Stomach (tissue), 9 donors: Measurements from ENCODE around the gene DCST2. TPM values are rescaled to one million over a fixed set of nuclear protein-coding genes. Genes with fewer than 3 reads are reported as not detected.
A peak's percentile ranks its signal among the peaks of the same experiment; 100 is the strongest.

Experiments used
- DNase-seq, 2 donors: peaks; one replicate each; pipeline versions ENCODE4 v3.0.0 to v3.0.0-alpha.2; 2013 to 2019
- H3K27ac ChIP-seq, 5 donors: fragments of 200-600 bp in 4 of 5; sonication (generic) in 4 of 5; one replicate each; pipeline ENCODE4 v1.5.1; 2013 to 2019; ENCODE audit warnings: mild to moderate bottlenecking in 1 of 5, moderate library complexity in 1 of 5
- H3K27me3 ChIP-seq, 3 donors: fragments of 200-600 bp; sonication (generic); one replicate each; pipeline ENCODE4 v1.5.1; 2017 to 2019; ENCODE audit warnings: mixed run types in 1 of 3
- H3K36me3 ChIP-seq, 4 donors: fragments of 200-600 bp; sonication (generic); 1 replicate in 3 of 4; 2 replicates in 1 of 4; pipeline ENCODE4 v1.5.1; 2016 to 2019
- H3K4me1 ChIP-seq, 4 donors: fragments of 200-600 bp; sonication (generic); one replicate each; pipeline ENCODE4 v1.5.1; 2016 to 2019
- H3K4me3 ChIP-seq, 4 donors: fragments of 200-600 bp; sonication (generic) in 3 of 4; one replicate each; pipeline ENCODE4 v1.5.1; 2016 to 2019; ENCODE audit warnings: mild to moderate bottlenecking in 1 of 4
- H3K9me3 ChIP-seq, 4 donors: fragments of 200-600 bp; sonication (generic); one replicate each; pipeline ENCODE4 v1.5.1; 2016 to 2019
- EP300 ChIP-seq: sonication (generic); formaldehyde crosslinking; IDR thresholded peaks from one replicate; pipeline ENCODE4 v1.6.1; 2017; ENCODE audit warnings: antibody characterized with exemption
- POLR2A ChIP-seq, 4 donors: fragments of 450-650 bp; IDR thresholded peaks; one replicate each; pipeline ENCODE4 v1.6.1; 2016; ENCODE audit warnings: antibody characterized with exemption in 4 of 4, control low read depth in 2 of 4, mild to moderate bottlenecking in 1 of 4, moderate library complexity in 1 of 4
- POLR2AphosphoS5 ChIP-seq, 3 donors: sonication (generic); formaldehyde crosslinking; IDR thresholded peaks; one replicate each; pipeline ENCODE4 v1.6.1; 2016; ENCODE audit warnings: antibody characterized with exemption in 3 of 3
- WGBS, 5 donors: extraction: QIAGEN DNeasy Blood & Tissue Kit in 3 of 5; methylation state at CpG; one replicate each; pipeline versions ENCODE4 v1.1.5 to v1.1.7; 2013 to 2018; 5-methylcytosine and 5-hydroxymethylcytosine counted together
- intact Hi-C: fragments of 100-400 bp; cut with DNase I; formaldehyde crosslinking; loops from one replicate; pipeline ENCODE4 v1.15.1; 2023; ENCODE audit warnings: low total_unique reads
- polyA plus RNA-seq, 3 donors: library from polyadenylated mRNA; stranded (reverse); fragments of 200-250 nt; gene quantifications; one replicate each; pipeline ENCODE4 v1.2.3, GENCODE V29; 2013
- small RNA-seq, 4 donors: library from RNA; depleted of rRNA; stranded (forward); fragments of <200 nt; gene quantifications; one replicate each; pipeline ENCODE3, GENCODE V24; 2016
- total RNA-seq, 5 donors: library from RNA; depleted of rRNA; stranded (reverse); fragments of >200 nt; gene quantifications; one replicate each; pipeline versions ENCODE4 v1.1.0 to v1.2.3, GENCODE V29; 2014 to 2016
- TF ChIP-seq, protein P1 (sequence below), 7 experiments: fragments of 450-650 bp in 4 of 7; fragments of 200-600 bp in 3 of 7; sonication (generic) in 3 of 7; IDR thresholded peaks; one replicate each; pipeline ENCODE4 v1.5.1; 2016 to 2019; ENCODE audit warnings: antibody characterized with exemption in 7 of 7, control low read depth in 2 of 7, mild to moderate bottlenecking in 1 of 7
- donor health status: healthy with polysubstance abuse.
- donor health status: Bipolar disorder and iron deficiency.
- donor health status: healthy.

Gene DCST2
- total and polyA plus RNA-seq, 8 donors: 1.6 to 158 (median 6.4) TPM; not detected in 4

DNA sequence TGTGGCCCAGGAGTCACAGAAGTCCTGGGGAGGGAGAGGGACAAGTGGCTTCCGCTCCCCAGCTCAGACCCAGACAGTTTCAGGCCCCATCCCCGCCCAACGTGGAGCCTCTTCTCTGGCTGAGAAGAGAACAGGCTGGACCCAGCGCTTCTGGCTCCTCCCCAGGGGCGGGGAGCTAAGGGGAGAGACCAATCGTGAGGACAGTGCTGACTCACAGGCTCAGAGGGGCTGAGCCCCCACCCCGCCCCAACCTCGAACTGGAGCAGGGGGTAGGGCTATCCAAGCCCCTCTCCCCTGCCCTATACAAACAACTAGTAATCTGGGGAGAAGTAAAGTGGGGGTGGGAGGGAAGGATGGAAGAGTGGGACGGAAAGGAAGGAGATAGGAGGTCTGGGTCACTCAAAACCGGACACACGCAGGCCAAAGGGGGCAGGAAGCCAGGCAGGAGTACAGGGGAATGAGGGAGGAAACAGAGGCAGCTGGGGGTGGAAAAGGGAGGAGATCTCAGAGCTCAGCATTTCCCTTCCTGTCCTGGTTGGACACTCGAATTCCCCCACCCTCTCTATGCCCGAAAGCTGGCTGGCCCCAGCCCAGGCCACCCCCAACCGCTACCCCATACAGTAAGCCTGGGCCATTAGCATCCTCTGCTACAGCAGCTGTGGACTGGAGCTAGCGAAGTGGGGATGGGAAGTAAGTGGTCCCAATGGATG, 62.8 kb downstream of the DCST2 start, which contains the start of gene SHC1:
SHC1 (minus strand) TSS at position 117 of the 710 bp plus-strand sequence. CDS start 221 bp downstream, outside the sequence.
- peaks cover 43 to 77% (median 64%) of the 10 kb centered on the region in 4 donors for H3K4me1 ChIP-seq
- peak in 1 of 4 donors; percentile 12 for TF ChIP-seq POLR2A (IDR thresholded peaks at IDR 0.05)
- no peak for TF ChIP-seq EP300
- TF ChIP-seq POLR2AphosphoS5 (IDR thresholded peaks at IDR 0.05): peak; percentile 86 to 90 (median 89)
- TF ChIP-seq, protein P1, sequence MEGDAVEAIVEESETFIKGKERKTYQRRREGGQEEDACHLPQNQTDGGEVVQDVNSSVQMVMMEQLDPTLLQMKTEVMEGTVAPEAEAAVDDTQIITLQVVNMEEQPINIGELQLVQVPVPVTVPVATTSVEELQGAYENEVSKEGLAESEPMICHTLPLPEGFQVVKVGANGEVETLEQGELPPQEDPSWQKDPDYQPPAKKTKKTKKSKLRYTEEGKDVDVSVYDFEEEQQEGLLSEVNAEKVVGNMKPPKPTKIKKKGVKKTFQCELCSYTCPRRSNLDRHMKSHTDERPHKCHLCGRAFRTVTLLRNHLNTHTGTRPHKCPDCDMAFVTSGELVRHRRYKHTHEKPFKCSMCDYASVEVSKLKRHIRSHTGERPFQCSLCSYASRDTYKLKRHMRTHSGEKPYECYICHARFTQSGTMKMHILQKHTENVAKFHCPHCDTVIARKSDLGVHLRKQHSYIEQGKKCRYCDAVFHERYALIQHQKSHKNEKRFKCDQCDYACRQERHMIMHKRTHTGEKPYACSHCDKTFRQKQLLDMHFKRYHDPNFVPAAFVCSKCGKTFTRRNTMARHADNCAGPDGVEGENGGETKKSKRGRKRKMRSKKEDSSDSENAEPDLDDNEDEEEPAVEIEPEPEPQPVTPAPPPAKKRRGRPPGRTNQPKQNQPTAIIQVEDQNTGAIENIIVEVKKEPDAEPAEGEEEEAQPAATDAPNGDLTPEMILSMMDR (IDR thresholded peaks at IDR 0.05): no peak
- 19 to 34% (median 28%) methylated on average over 9 to 15 of the region's 15 CpGs for WGBS, 5 donors

DNA sequence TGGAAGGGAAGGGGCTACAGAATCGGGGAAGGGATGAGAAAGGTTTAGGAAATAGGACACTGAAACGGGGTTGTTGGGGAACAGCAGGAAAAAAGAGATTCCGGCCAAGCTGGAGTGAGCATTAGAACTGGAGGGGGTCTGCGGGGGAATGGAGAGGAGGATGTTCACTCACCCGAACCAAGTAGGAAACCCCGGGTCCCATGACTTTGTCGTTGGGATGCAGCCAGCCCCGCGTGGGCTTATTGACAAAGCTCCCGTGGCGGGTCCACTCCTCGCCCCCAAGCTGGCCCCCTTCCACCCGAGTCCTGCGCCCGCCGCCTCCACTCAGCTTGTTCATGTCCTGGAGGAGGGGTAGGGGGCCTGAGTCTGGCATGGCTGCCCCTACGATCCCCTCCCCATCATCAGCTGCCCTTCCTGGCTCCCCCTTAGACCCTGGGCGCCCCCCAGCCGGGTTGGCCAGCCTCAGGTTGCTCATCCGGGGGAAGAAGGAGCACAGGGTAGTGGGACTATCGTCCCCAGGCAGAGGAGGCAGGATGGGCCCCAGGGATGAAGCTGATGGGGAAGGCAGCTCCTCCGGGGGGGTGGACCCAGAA, 63.6 kb downstream of the DCST2 start:
- no peaks in the 10 kb centered on the region for H3K27me3 ChIP-seq
- peak overlapping the region; percentile 82 to 100 (median 99) for H3K27ac ChIP-seq
- no peaks in the 10 kb centered on the region for H3K9me3 ChIP-seq
- H3K36me3 ChIP-seq: peaks cover 30 to 51% (median 44%) of the 10 kb centered on the region in 4 donors
- H3K4me3 ChIP-seq: peak overlapping the region; percentile 42 to 64 (median 43)
- WGBS, 5 donors: 31 to 50% (median 41%) methylated on average over 20 to 22 of the region's 22 CpGs
- peaks cover 41 to 76% (median 71%) of the 10 kb centered on the region in 4 donors for H3K4me1 ChIP-seq
- TF ChIP-seq EP300: no peak
- TF ChIP-seq POLR2A (IDR thresholded peaks at IDR 0.05): no peak
- TF ChIP-seq, protein P1 (IDR thresholded peaks at IDR 0.05): no peak
- no peak for TF ChIP-seq POLR2AphosphoS5 (IDR thresholded peaks at IDR 0.05)
- peak in 1 of 2 donors; percentile 57 for DNase-seq
- intact Hi-C loops: loop anchor here (10.0 kb wide), 1 partner anchor 45 kb away; no protein-coding TSS in a partner anchor

More for the DNA sequence above, 62.8 kb downstream of the DCST2 start, which contains the start of gene SHC1:
- H3K36me3 ChIP-seq: peaks cover 22 to 42% (median 35%) of the 10 kb centered on the region in 4 donors
- intact Hi-C loops: no loop called here
- peak within 1 kb of the TSS; percentile 42 to 64 (median 43) for H3K4me3 ChIP-seq
- DNase-seq: peak; percentile 83 to 96
- H3K27me3 ChIP-seq: no peaks in the 10 kb centered on the region
- H3K27ac ChIP-seq: peak within 1 kb of the TSS; percentile 82 to 100 (median 99)
- H3K9me3 ChIP-seq: no peaks in the 10 kb centered on the region

DNA sequence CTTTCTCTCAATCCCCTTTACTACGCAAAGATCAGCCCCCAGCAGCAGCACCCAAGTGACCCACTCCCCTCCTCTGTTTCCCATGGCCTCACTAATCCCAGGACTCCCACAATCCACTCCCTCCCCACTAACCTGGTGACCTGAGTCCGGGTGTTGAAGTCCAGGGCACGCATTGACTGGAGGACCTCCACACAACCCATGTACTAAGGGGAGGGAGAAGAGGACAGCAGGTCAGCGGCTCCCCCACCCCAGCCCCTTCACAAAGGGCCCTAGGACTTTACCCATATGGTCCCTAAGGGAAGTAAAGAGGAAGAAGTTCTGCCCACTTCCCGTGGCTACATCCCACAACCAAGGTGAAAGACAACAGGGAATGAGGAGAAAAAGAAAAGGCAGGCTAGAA, 64.3 kb downstream of the DCST2 start:
- intact Hi-C loops: loop anchor here (10.0 kb wide), 1 partner anchor 46 kb away; no protein-coding TSS in a partner anchor
- WGBS, 5 donors: 50 to 70% (median 61%) methylated on average over 5 of the region's 5 CpGs
- no peaks in the 10 kb centered on the region for H3K9me3 ChIP-seq

DNA sequence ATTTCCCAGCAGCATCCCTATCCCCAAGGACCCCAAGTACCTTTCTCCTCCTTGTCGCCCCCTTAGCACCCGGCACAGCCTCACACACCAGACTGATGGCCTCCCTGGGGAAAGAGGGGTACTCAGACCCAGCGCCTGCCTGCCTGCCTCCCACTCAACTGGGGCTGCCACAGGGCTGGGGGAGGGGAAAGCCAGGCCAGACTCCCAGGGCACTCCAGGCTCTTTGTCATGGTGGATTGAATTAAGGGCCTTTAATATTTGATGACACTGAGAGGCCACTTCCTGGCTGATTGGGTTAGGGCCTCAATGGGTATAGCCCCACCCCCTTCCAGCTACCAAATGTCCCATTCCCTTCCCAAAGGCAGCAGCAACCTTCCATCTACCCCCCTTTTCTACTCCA, 64.8 kb downstream of the DCST2 start:
- Histone ChIP-seq H3K4me1 (peaks cover 41 to 85% (median 80%) of the 10 kb centered on the region in 4 donors), H3K4me3 (peak overlapping the region in 3 of 4 donors; percentile 42 to 64 (median 44)), H3K9me3 (no peaks in the 10 kb centered on the region), H3K27me3 (no peaks in the 10 kb centered on the region), H3K36me3 (peaks cover 34 to 63% (median 56%) of the 10 kb centered on the region in 4 donors), H3K27ac (peak overlapping the region; percentile 12 to 100 (median 99))
- intact Hi-C loops: loop anchor here (10.0 kb wide), 1 partner anchor 46 kb away; no protein-coding TSS in a partner anchor
- no peak for TF ChIP-seq POLR2A (IDR thresholded peaks at IDR 0.05)
- TF ChIP-seq, protein P1 (IDR thresholded peaks at IDR 0.05): no peak
- no peak for TF ChIP-seq EP300
- no peak for TF ChIP-seq POLR2AphosphoS5 (IDR thresholded peaks at IDR 0.05)
- no peak for DNase-seq
- WGBS, 5 donors: 82 to 97% (median 83%) methylated on average over 3 of the region's 3 CpGs

More for the DNA sequence above, 64.3 kb downstream of the DCST2 start:
- H3K27ac ChIP-seq: peak overlapping the region; percentile 12 to 100 (median 99)
- no peak for TF ChIP-seq POLR2AphosphoS5 (IDR thresholded peaks at IDR 0.05)
- peaks cover 30 to 58% (median 51%) of the 10 kb centered on the region in 4 donors for H3K36me3 ChIP-seq
- no peak for DNase-seq
- no peaks in the 10 kb centered on the region for H3K27me3 ChIP-seq
- peaks cover 41 to 80% (median 78%) of the 10 kb centered on the region in 4 donors for H3K4me1 ChIP-seq
- H3K4me3 ChIP-seq: peak overlapping the region; percentile 42 to 64 (median 43)

Small RNA genes within 50 kb of the gene (small RNA-seq; reads per million reads assigned to genes)
- 0 reads per million in 4 donors for gene MIR4258

Other genes with a start within 250 kb of the DCST2 start
- 10 to 100 TPM in 1 of 5 donors, 1 to 10 TPM in 4; 1.2 to 10.7 (median 3.5) TPM for gene KCNN3, start 163.5 kb downstream of the DCST2 start, total RNA-seq
- under 1 TPM; 0.19 to 0.31 (median 0.25) TPM for gene KCNN3, start 163.5 kb downstream of the DCST2 start, polyA plus RNA-seq
- gene PMVK, start 97.1 kb downstream of the DCST2 start, total RNA-seq: 10 to 100 TPM; 10.1 to 47.3 (median 36.8) TPM
- 10 to 100 TPM; 37.4 to 57.1 (median 45.2) TPM for gene PMVK, start 97.1 kb downstream of the DCST2 start, polyA plus RNA-seq
- 100 to 1,000 TPM in 1 of 5 donors, 10 to 100 TPM in 4; 66.5 to 123 (median 81.1) TPM for gene PBXIP1, start 77.7 kb downstream of the DCST2 start, total RNA-seq
- 10 to 100 TPM; 19.7 to 59.0 (median 33.4) TPM for gene PBXIP1, start 77.7 kb downstream of the DCST2 start, polyA plus RNA-seq
- 10 to 100 TPM in 4 of 5 donors, 1 to 10 TPM in 1; 8.1 to 75.3 (median 36.2) TPM for gene PYGO2, start 72.0 kb downstream of the DCST2 start, total RNA-seq
- 10 to 100 TPM; 12.2 to 19.8 (median 16.1) TPM for gene PYGO2, start 72.0 kb downstream of the DCST2 start, polyA plus RNA-seq
- 10 to 100 TPM; 23.2 to 81.1 (median 59.6) TPM for gene SHC1, start 63.0 kb downstream of the DCST2 start, total RNA-seq
- 10 to 100 TPM; 43.7 to 58.8 (median 56.1) TPM for gene SHC1, start 63.0 kb downstream of the DCST2 start, polyA plus RNA-seq
- gene CKS1B, start 59.1 kb downstream of the DCST2 start, total RNA-seq: 10 to 100 TPM in 2 of 5 donors, 1 to 10 TPM in 3; 4.7 to 36.1 (median 5.2) TPM
- gene CKS1B, start 59.1 kb downstream of the DCST2 start, polyA plus RNA-seq: 10 to 100 TPM; 40.9 to 73.3 (median 63.9) TPM
- 10 to 100 TPM; 14.1 to 76.5 (median 54.8) TPM for gene FLAD1, start 50.4 kb downstream of the DCST2 start, total RNA-seq
- gene FLAD1, start 50.4 kb downstream of the DCST2 start, polyA plus RNA-seq: 10 to 100 TPM; 31.4 to 43.8 (median 40.4) TPM
- gene LENEP, start 40.2 kb downstream of the DCST2 start, total RNA-seq: 10 to 100 TPM in 1 of 5 donors, 1 to 10 TPM in 1, not detected in 3; 1.1 to 11.6 TPM
- not detected for gene LENEP, start 40.2 kb downstream of the DCST2 start, polyA plus RNA-seq
- 100 to 1,000 TPM in 1 of 5 donors, 10 to 100 TPM in 4; 32.3 to 134 (median 53.9) TPM for gene ZBTB7B, start 31.0 kb downstream of the DCST2 start, total RNA-seq
- 10 to 100 TPM; 29.6 to 39.5 (median 35.6) TPM for gene ZBTB7B, start 31.0 kb downstream of the DCST2 start, polyA plus RNA-seq
- under 1 TPM in 2 of 5 donors, not detected in 3; 0.18 to 0.89 TPM for gene DCST1, start within 50 bp of the DCST2 start, total RNA-seq
- gene DCST1, start within 50 bp of the DCST2 start, polyA plus RNA-seq: under 1 TPM in 1 of 3 donors, not detected in 2; 0.13 TPM
- gene ADAM15, start 17.5 kb upstream of the DCST2 start, total RNA-seq: 100 to 1,000 TPM in 4 of 5 donors, 10 to 100 TPM in 1; 56.2 to 335 (median 126) TPM
- 100 to 1,000 TPM; 149 to 267 (median 159) TPM for gene ADAM15, start 17.5 kb upstream of the DCST2 start, polyA plus RNA-seq
- 1 to 10 TPM in 3 of 5 donors, not detected in 2; 3.5 to 9.9 (median 5.8) TPM for gene EFNA4, start 30.0 kb upstream of the DCST2 start, total RNA-seq
- 10 to 100 TPM in 1 of 3 donors, 1 to 10 TPM in 2; 4.3 to 13.2 (median 6.7) TPM for gene EFNA4, start 30.0 kb upstream of the DCST2 start, polyA plus RNA-seq
- gene EFNA3, start 45.1 kb upstream of the DCST2 start, total RNA-seq: not detected
- 1 to 10 TPM in 2 of 3 donors, under 1 TPM in 1; 0.76 to 4.9 (median 1.5) TPM for gene EFNA3, start 45.1 kb upstream of the DCST2 start, polyA plus RNA-seq
- 10 to 100 TPM; 12.2 to 75.3 (median 36.0) TPM for gene EFNA1, start 94.1 kb upstream of the DCST2 start, total RNA-seq
- gene EFNA1, start 94.1 kb upstream of the DCST2 start, polyA plus RNA-seq: 10 to 100 TPM; 31.3 to 65.8 (median 47.7) TPM
- 100 to 1,000 TPM in 1 of 5 donors, 10 to 100 TPM in 3, 1 to 10 TPM in 1; 4.5 to 114 (median 22.5) TPM for gene SLC50A1, start 102.1 kb upstream of the DCST2 start, total RNA-seq
- 10 to 100 TPM; 39.7 to 48.3 (median 40.2) TPM for gene SLC50A1, start 102.1 kb upstream of the DCST2 start, polyA plus RNA-seq
- 10 to 100 TPM in 4 of 5 donors, not detected in 1; 13.3 to 51.3 (median 38.3) TPM for gene DPM3, start 106.8 kb upstream of the DCST2 start, total RNA-seq
- gene DPM3, start 106.8 kb upstream of the DCST2 start, polyA plus RNA-seq: 100 to 1,000 TPM; 192 to 301 (median 220) TPM
- gene KRTCAP2, start 139.5 kb upstream of the DCST2 start, total RNA-seq: 100 to 1,000 TPM in 3 of 5 donors, 10 to 100 TPM in 2; 60.8 to 238 (median 133) TPM
- 100 to 1,000 TPM; 183 to 399 (median 242) TPM for gene KRTCAP2, start 139.5 kb upstream of the DCST2 start, polyA plus RNA-seq
- gene TRIM46, start 140.1 kb upstream of the DCST2 start, total RNA-seq: 10 to 100 TPM in 1 of 5 donors, 1 to 10 TPM in 1, under 1 TPM in 1, not detected in 2; 0.73 to 16.9 (median 5.4) TPM
- under 1 TPM; 0.58 to 0.68 (median 0.61) TPM for gene TRIM46, start 140.1 kb upstream of the DCST2 start, polyA plus RNA-seq
- 10 to 100 TPM; 11.0 to 65.9 (median 25.4) TPM for gene THBS3, start 174.1 kb upstream of the DCST2 start, total RNA-seq
- gene THBS3, start 174.1 kb upstream of the DCST2 start, polyA plus RNA-seq: 10 to 100 TPM; 11.0 to 27.9 (median 17.8) TPM
- gene MTX1, start 174.9 kb upstream of the DCST2 start, total RNA-seq: 10 to 100 TPM in 4 of 5 donors, 1 to 10 TPM in 1; 1.2 to 54.9 (median 25.2) TPM
- gene MTX1, start 174.9 kb upstream of the DCST2 start, polyA plus RNA-seq: 10 to 100 TPM; 48.3 to 71.1 (median 58.2) TPM
- 10 to 100 TPM in 4 of 5 donors, 1 to 10 TPM in 1; 2.8 to 77.9 (median 19.6) TPM for gene ENTREP3, start 221.7 kb upstream of the DCST2 start, total RNA-seq
- 10 to 100 TPM in 2 of 3 donors, 1 to 10 TPM in 1; 9.7 to 20.5 (median 11.6) TPM for gene ENTREP3, start 221.7 kb upstream of the DCST2 start, polyA plus RNA-seq
- gene SCAMP3, start 228.6 kb upstream of the DCST2 start, total RNA-seq: 10 to 100 TPM in 4 of 5 donors, 1 to 10 TPM in 1; 7.0 to 32.6 (median 24.1) TPM
- 10 to 100 TPM; 25.8 to 48.4 (median 45.4) TPM for gene SCAMP3, start 228.6 kb upstream of the DCST2 start, polyA plus RNA-seq
- gene CLK2, start 239.7 kb upstream of the DCST2 start, total RNA-seq: 10 to 100 TPM; 29.7 to 77.6 (median 53.6) TPM
- 10 to 100 TPM; 16.0 to 46.4 (median 17.0) TPM for gene CLK2, start 239.7 kb upstream of the DCST2 start, polyA plus RNA-seq
- gene HCN3, start 243.7 kb upstream of the DCST2 start, total RNA-seq: 10 to 100 TPM in 1 of 5 donors, 1 to 10 TPM in 4; 1.1 to 13.6 (median 2.7) TPM
- gene HCN3, start 243.7 kb upstream of the DCST2 start, polyA plus RNA-seq: 1 to 10 TPM in 2 of 3 donors, under 1 TPM in 1; 0.46 to 3.1 (median 1.1) TPM